Activated CD8-positive, alpha-beta T cell treated with anti-CD3 and anti-CD28 coated beads for 36 hours (primary cell): Measurements from ENCODE around the gene PTPRN2. TPM values are rescaled to one million over a fixed set of nuclear protein-coding genes. Genes with fewer than 3 reads are reported as not detected.

Experiments used
- ATAC-seq: fragments of 200-7000 bp; cut with Tn5 transposase; one replicate; pipeline ENCODE4 v1.10.0; 2021; ENCODE audit warnings: mild to moderate bottlenecking, moderate library complexity
- CTCF ChIA-PET: fragments of 350-600 bp; sonication (Branson Sonifier 250); formaldehyde crosslinking; loops from one replicate; lab custom pipeline; 2021; ENCODE audit warnings: antibody characterized with exemption; lab: Charles Lee
- POLR2A ChIA-PET: fragments of 350-600 bp; sonication (Branson Sonifier 250); formaldehyde crosslinking; loops from one replicate; lab custom pipeline; 2021; ENCODE audit warnings: antibody characterized with exemption; lab: Charles Lee
- DNase-seq: peaks from one replicate; pipeline ENCODE4 v3.0.0-alpha.2; 2020
- H3K27ac Mint-ChIP-seq: one replicate; pipeline ENCODE4 v1.8.0; 2021; ENCODE audit warnings: mild to moderate bottlenecking, mixed read lengths
- H3K27me3 Mint-ChIP-seq: one replicate; pipeline ENCODE4 v1.8.0; 2021; ENCODE audit warnings: mixed read lengths
- H3K36me3 Mint-ChIP-seq: one replicate; pipeline ENCODE4 v1.8.0; 2021; ENCODE audit warnings: low read depth, mixed read lengths
- H3K4me1 Mint-ChIP-seq: one replicate; pipeline ENCODE4 v1.8.0; 2021; ENCODE audit warnings: low read depth, mixed read lengths
- H3K4me3 Mint-ChIP-seq: one replicate; pipeline ENCODE4 v1.8.0; 2021; ENCODE audit warnings: mild to moderate bottlenecking, moderate library complexity, mixed read lengths
- H3K9me3 Mint-ChIP-seq: one replicate; pipeline ENCODE4 v1.8.0; 2021; ENCODE audit warnings: mixed read lengths
- intact Hi-C: fragments of 100-400 bp; cut with micrococcal nuclease; formaldehyde crosslinking; loops from one replicate; pipeline ENCODE4 v1.10.0; 2022
- total RNA-seq, 2 experiments: library from RNA; stranded (reverse); gene quantifications; one replicate each; pipeline ENCODE4 v1.2.3, GENCODE V29; 2021
- TF ChIP-seq, protein P1 (sequence below): fragments of 200-600 bp; IDR thresholded peaks from one replicate; pipeline ENCODE4 v1.8.0; 2022; ENCODE audit warnings: antibody characterized with exemption, mild to moderate bottlenecking

Gene PTPRN2
- total RNA-seq, 2 experiments from 2014 or later = 0.49 to 0.65 TPM

GRCh38 chr7:157555313-157555712, 1032.3 kb downstream of the PTPRN2 start:
- Mint-ChIP-seq H3K27ac (no peak overlapping the region), H3K36me3 (no peaks in the 10 kb centered on the region), H3K4me1 (no peaks in the 10 kb centered on the region), H3K27me3 (no peaks in the 10 kb centered on the region), H3K9me3 (no peaks in the 10 kb centered on the region), H3K4me3 (no peak overlapping the region)
- ATAC-seq = no peak
- CTCF ChIA-PET = interaction anchor here (0.8 kb wide), 1 partner anchor 80 kb away, joined by 3 read pairs; no protein-coding TSS in a partner anchor
- POLR2A ChIA-PET = no interaction called here
- no peak for DNase-seq
- TF ChIP-seq, protein P1, sequence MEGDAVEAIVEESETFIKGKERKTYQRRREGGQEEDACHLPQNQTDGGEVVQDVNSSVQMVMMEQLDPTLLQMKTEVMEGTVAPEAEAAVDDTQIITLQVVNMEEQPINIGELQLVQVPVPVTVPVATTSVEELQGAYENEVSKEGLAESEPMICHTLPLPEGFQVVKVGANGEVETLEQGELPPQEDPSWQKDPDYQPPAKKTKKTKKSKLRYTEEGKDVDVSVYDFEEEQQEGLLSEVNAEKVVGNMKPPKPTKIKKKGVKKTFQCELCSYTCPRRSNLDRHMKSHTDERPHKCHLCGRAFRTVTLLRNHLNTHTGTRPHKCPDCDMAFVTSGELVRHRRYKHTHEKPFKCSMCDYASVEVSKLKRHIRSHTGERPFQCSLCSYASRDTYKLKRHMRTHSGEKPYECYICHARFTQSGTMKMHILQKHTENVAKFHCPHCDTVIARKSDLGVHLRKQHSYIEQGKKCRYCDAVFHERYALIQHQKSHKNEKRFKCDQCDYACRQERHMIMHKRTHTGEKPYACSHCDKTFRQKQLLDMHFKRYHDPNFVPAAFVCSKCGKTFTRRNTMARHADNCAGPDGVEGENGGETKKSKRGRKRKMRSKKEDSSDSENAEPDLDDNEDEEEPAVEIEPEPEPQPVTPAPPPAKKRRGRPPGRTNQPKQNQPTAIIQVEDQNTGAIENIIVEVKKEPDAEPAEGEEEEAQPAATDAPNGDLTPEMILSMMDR = no peak
- intact Hi-C loops = no loop called here

DNA sequence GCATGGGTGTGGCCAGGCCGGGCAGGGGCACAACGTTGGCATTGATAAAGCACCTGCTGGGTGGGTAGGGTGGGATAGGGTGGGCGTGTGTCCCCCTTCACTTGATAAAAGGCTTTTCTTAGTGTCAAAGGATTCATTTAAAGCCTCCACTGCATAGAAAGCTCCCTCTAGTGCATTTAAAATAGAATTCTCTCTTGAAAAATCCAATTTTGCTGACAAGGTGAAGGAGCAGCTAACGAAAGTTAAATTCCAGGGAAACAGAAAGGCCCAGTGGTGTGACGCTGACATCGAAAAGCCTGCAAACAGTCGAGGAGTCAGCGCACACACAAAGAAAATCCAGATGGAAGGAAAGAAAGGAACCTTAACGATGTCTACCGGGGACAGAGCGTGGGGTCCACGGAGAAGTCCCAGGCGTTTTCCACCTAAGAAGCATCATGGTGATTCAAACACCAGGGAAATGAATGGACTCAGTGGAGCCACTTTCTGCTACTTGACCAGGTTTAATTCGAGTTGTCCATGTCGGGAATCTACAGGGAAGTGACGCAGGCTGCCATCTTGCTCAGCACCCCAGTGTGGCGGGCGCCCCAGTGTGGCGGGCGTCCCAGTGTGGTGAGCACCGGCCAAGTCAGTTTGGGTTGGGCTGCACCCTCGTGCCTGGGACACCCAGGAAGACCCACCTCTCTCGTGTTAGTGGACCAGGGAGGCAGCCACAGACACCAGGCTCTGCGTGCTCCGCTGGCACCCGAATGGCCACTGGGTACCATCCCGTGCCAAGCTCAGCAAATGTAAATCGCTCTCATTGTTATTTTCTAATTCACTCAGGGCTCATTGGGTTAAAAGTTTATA, 1033.0 kb downstream of the PTPRN2 start:
- Mint-ChIP-seq H3K36me3 (no peaks in the 10 kb centered on the region), H3K27me3 (no peaks in the 10 kb centered on the region), H3K4me1 (no peaks in the 10 kb centered on the region), H3K27ac (no peak overlapping the region), H3K4me3 (no peak overlapping the region), H3K9me3 (no peaks in the 10 kb centered on the region)
- ChIA-PET CTCF (interaction anchor here (0.8 kb wide), 1 partner anchor 79 kb away, joined by 3 read pairs; no protein-coding TSS in a partner anchor), POLR2A (no interaction called here)
- TF ChIP-seq, protein P1 = no peak
- DNase-seq = no peak
- ATAC-seq = no peak
- intact Hi-C loops = no loop called here

DNA sequence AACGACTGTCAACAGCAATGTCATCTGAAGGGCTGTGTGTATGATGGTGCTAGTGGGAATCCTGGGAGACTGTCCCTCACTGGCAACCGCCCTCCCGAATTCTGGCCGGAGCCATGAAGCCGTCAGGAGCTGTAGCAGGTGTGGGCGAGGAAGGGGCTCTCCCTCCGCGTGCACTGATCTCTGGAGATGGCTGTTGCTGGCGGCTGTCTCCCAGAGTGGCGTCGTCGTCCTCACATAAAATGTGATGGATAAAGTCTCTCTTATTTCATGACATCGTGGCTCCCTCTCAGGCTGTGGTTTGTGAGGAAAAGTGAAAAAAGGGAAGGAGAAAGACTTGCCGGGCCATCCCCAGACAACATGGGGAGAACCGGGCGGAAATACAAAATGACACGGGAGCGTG, 1034.4 kb downstream of the PTPRN2 start:
- ATAC-seq (no peak), DNase-seq (no peak)
- Mint-ChIP-seq H3K27ac (no peak overlapping the region), H3K9me3 (no peaks in the 10 kb centered on the region), H3K27me3 (no peaks in the 10 kb centered on the region), H3K4me1 (no peaks in the 10 kb centered on the region), H3K36me3 (no peaks in the 10 kb centered on the region), H3K4me3 (no peak overlapping the region)
- TF ChIP-seq, protein P1 = no peak
- POLR2A ChIA-PET = no interaction called here
- CTCF ChIA-PET = interaction anchor here (1.0 kb wide), 1 partner anchor 14 kb away, joined by 3 read pairs; no protein-coding TSS in a partner anchor
- intact Hi-C loops = no loop called here

- DNase-seq (no peak), ATAC-seq (no peak)
- H3K9me3 Mint-ChIP-seq = no peaks in the 10 kb centered on the region
- no peaks in the 10 kb centered on the region for H3K36me3 Mint-ChIP-seq
- no peaks in the 10 kb centered on the region for H3K27me3 Mint-ChIP-seq
- POLR2A ChIA-PET = no interaction called here
- H3K4me3 Mint-ChIP-seq = no peak overlapping the region
- TF ChIP-seq, protein P1 = no peak
- H3K4me1 Mint-ChIP-seq = no peaks in the 10 kb centered on the region
- CTCF ChIA-PET = interaction anchor here (1.0 kb wide), 1 partner anchor 15 kb away, joined by 3 read pairs; no protein-coding TSS in a partner anchor
- intact Hi-C loops = no loop called here
- no peak overlapping the region for H3K27ac Mint-ChIP-seq
These were observed 1035.2 kb downstream of the PTPRN2 start for GRCh38 chr7:157552295-157552993.
